HepG2 (cell line): Measurements from ENCODE around the gene VPS52. TPM values are rescaled to one million over a fixed set of nuclear protein-coding genes. Genes with fewer than 3 reads are reported as not detected.

Experiments used
- ARID5B ChIP-seq: IDR thresholded peaks from 2 replicates; pipeline ENCODE4 v1.4.0; 2020; ENCODE audit warnings: mild to moderate bottlenecking, missing genetic modification reagents
- ATF4 ChIP-seq, 2 experiments: fragments of 450-650 bp in 1 of 2; sonication (generic) in 1 of 2; formaldehyde crosslinking; IDR thresholded peaks; 2 replicates each; pipeline versions ENCODE4 v1.5.0 to v1.8.0; 2020 to 2022; ENCODE audit warnings: mild to moderate bottlenecking in 1 of 2, missing genetic modification reagents in 1 of 2
- ATF5 ChIP-seq: sonication (generic); formaldehyde crosslinking; IDR thresholded peaks from 2 replicates; pipeline ENCODE4 v1.4.0; 2020; ENCODE audit warnings: mild to moderate bottlenecking, low read depth, missing genetic modification reagents
- CEBPB ChIP-seq: IDR thresholded peaks from 2 replicates; pipeline ENCODE4 v1.6.1; 2011; ENCODE audit warnings: low read depth, low read length, improper control_type of control experiment, borderline replicate concordance
- EP300 ChIP-seq, 3 experiments: sonication (generic) in 1 of 3; formaldehyde crosslinking in 1 of 3; IDR thresholded peaks; 2 replicates each; pipeline versions ENCODE4 v1.5.1 to v1.6.1; 2011 to 2020; ENCODE audit warnings: low read depth in 2 of 3, low read length in 2 of 3, borderline replicate concordance in 1 of 3, improper control_type of control experiment in 1 of 3, mild to moderate bottlenecking in 1 of 3, missing genetic modification reagents in 1 of 3, moderate library complexity in 1 of 3
- FUBP1 ChIP-seq: sonication (generic); formaldehyde crosslinking; IDR thresholded peaks from 2 replicates; pipeline ENCODE4 v1.5.1; 2020; ENCODE audit warnings: missing genetic modification reagents, mild to moderate bottlenecking, borderline replicate concordance
- HOXA9 ChIP-seq: sonication (generic); formaldehyde crosslinking; IDR thresholded peaks from 2 replicates; pipeline ENCODE4 v1.8.1; 2022; ENCODE audit warnings: missing genetic modification reagents, mild to moderate bottlenecking, moderate library complexity, borderline replicate concordance
- KDM1A ChIP-seq: IDR thresholded peaks from 2 replicates; pipeline ENCODE4 v1.6.1; 2016; ENCODE audit warnings: missing compliant biosample characterization
- MTA3 ChIP-seq: sonication (generic); formaldehyde crosslinking; IDR thresholded peaks from 2 replicates; pipeline ENCODE4 v1.4.0; 2020; ENCODE audit warnings: missing genetic modification reagents
- NFATC3 ChIP-seq: sonication (generic); formaldehyde crosslinking; IDR thresholded peaks from 2 replicates; pipeline ENCODE4 v1.5.1; 2020; ENCODE audit warnings: mild to moderate bottlenecking, missing genetic modification reagents
- NR0B2 ChIP-seq: sonication (generic); formaldehyde crosslinking; IDR thresholded peaks from 2 replicates; pipeline ENCODE4 v1.4.0; 2020; ENCODE audit warnings: mild to moderate bottlenecking, missing genetic modification reagents
- NR2F1 ChIP-seq, 2 experiments: fragments of 450-650 bp in 1 of 2; formaldehyde crosslinking in 1 of 2; IDR thresholded peaks; 2 replicates each; pipeline versions ENCODE4 v1.5.0 to v1.6.1; 2016 to 2020; ENCODE audit warnings: mild to moderate bottlenecking in 1 of 2, missing compliant biosample characterization in 1 of 2, missing genetic modification reagents in 1 of 2, moderate library complexity in 1 of 2
- TAF1 ChIP-seq: sonication (generic); formaldehyde crosslinking; IDR thresholded peaks from 2 replicates; pipeline ENCODE4 v1.4.0; 2020; ENCODE audit warnings: missing genetic modification reagents
- ZNF234 ChIP-seq: sonication (generic); formaldehyde crosslinking; conservative IDR thresholded peaks from 2 replicates; pipeline ENCODE4 v1.5.1; 2020; ENCODE audit warnings: mild to moderate bottlenecking, missing genetic modification reagents
- ZNF264 ChIP-seq: sonication (generic); formaldehyde crosslinking; IDR thresholded peaks from 2 replicates; pipeline ENCODE4 v1.4.0; 2020; ENCODE audit warnings: missing genetic modification reagents
- ZNF329 ChIP-seq: sonication (generic); formaldehyde crosslinking; IDR thresholded peaks from 2 replicates; pipeline ENCODE4 v1.9.0; 2021; ENCODE audit warnings: low read depth, mild to moderate bottlenecking, missing genetic modification reagents
- ZNF550 ChIP-seq: sonication (generic); formaldehyde crosslinking; IDR thresholded peaks from 2 replicates; pipeline ENCODE4 v1.4.0; 2020; ENCODE audit warnings: mild to moderate bottlenecking, missing genetic modification reagents, borderline replicate concordance
- ZNF781 ChIP-seq: sonication (generic); formaldehyde crosslinking; IDR thresholded peaks from 2 replicates; pipeline ENCODE4 v1.5.1; 2020; ENCODE audit warnings: borderline replicate concordance, mild to moderate bottlenecking, missing genetic modification reagents; ENCODE audit errors: not compliant biosample characterization
- polyA plus RNA-seq, 8 experiments: library from polyadenylated mRNA; depleted of rRNA in 3 of 8; stranded (reverse) in 7 of 8; unstranded in 1 of 8; fragments of >200 nt; fragmentation: Illumina TruSeq in 4 of 8; extraction: Trizol in 4 of 8; gene quantifications; 2 replicates each; pipeline versions ENCODE4 v1.2.1 to v1.2.3, GENCODE V29; 2011 to 2016; ENCODE audit warnings: low read depth in 4 of 8, missing spikeins in 1 of 8, mixed read lengths in 1 of 8; ENCODE audit not compliant: insufficient read depth in 1 of 8
- total RNA-seq, 5 experiments: library from RNA; depleted of rRNA; stranded (reverse); fragments of >200 nt; fragmentation: Illumina TruSeq; extraction: Trizol; gene quantifications; 2 replicates each; pipeline ENCODE4 v1.2.3, GENCODE V29; 2016; ENCODE audit warnings: low read depth in 1 of 5

Gene VPS52
- total and polyA plus RNA-seq, 2 of the 13 experiments (the other 11 are each of a cell fraction or from before 2014, with no cell fraction given): 48.9 to 85.5 TPM

- TF ChIP-seq ARID5B (CRISPR knock-in tag) (peak; percentile 62; the same call in 1 of the 2 replicates), NFATC3 (CRISPR knock-in tag) (peak; percentile 61; the same call in 1 of the 2 replicates), HOXA9 (CRISPR knock-in tag) (no peak), ZNF550 (CRISPR knock-in tag) (no peak), NR2F1 (CRISPR knock-in tag; IDR thresholded peaks at IDR 0.05) (peak in 1 of 2 experiments; percentile 11; a peak in 1 of 4 replicates), NR0B2 (CRISPR knock-in tag) (peak; percentile 69; the same call in 1 of the 2 replicates), ATF4 (CRISPR knock-in tag; IDR thresholded peaks at IDR 0.05) (peak in 1 of 2 experiments; percentile 58; a peak in 2 of 4 replicates), CEBPB (no peak), MTA3 (CRISPR knock-in tag) (peak; percentile 84; the same call in 1 of the 2 replicates), KDM1A (CRISPR knock-in tag) (peak; percentile 60; the same call in 1 of the 2 replicates), FUBP1 (no peak), ZNF264 (CRISPR knock-in tag) (peak; percentile 81), TAF1 (peak; percentile 98), ZNF781 (CRISPR knock-in tag) (peak; percentile 88), ZNF234 (CRISPR knock-in tag) (peak; percentile 91), ATF5 (0 out of 2 replicates have a peak, but pooled peaks have one; percentile 28), ZNF329 (CRISPR knock-in tag) (no peak; the same call in 1 of the 2 replicates), EP300 (IDR thresholded peaks at IDR 0.05; ENCODE audit: low read depth in 2 of 2, low read length in 2 of 2) (peak in 1 of 2 experiments; percentile 10; a peak in 1 of 4 replicates), EP300 (CRISPR knock-in tag; IDR thresholded peaks at IDR 0.05; ENCODE audit: borderline replicate concordance) (peak; percentile 35; the same call in 1 of the 2 replicates)
Observed at GRCh38 chr6:33271468-33272274, at the start of gene VPS52, which contains the start of gene RPS18 (continued).
